ENCODE measurements around the gene ATG2B. TPM values are rescaled to one million over a fixed set of nuclear protein-coding genes. Genes with fewer than 3 reads are reported as not detected.

The ATG2B gene
- total RNA-seq, 1 experiment from 2014 or later = 11.6 TPM

DNA sequence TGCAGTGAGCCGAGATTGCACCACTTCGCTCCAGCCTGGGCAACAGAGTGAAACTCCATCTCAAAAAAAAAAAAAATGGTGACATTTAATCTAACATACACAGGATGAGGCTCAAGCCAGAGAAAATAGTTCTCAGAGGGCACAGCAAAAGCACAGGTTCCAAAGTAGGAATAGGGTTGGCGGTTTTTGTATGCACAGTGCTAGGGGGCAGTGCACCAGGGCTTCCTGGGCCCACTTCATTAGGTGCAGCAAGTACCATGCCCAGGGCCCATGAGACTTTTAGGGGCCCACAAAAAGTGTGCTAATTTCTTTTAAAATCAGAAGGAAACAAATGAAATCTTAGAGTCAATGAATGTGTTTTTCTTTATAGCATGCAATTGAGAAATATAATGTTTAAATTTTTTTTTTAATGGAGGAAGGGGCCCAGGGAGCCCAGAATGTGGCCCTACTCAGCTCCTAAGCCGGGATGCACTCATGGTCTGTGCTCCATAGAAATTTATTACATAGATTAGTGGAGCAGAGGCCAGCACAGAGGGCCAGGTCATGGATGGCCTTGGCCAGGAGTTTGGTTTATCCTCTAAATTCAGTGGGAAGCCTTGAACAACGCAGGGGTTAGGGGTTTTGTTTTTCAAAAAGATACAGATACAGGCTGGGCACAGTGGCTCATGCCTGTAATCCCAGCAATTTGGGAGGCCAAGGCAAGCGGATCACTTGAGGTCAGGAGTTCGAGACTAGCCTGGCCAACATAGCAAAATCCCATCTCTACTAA is 31.1 kb upstream of the ATG2B start:
- TF ChIP-seq EZH2 (IDR thresholded peaks at IDR 0.05; ENCODE audit: low read length, unreplicated experiment) = no peak
- TF ChIP-seq, protein P1, sequence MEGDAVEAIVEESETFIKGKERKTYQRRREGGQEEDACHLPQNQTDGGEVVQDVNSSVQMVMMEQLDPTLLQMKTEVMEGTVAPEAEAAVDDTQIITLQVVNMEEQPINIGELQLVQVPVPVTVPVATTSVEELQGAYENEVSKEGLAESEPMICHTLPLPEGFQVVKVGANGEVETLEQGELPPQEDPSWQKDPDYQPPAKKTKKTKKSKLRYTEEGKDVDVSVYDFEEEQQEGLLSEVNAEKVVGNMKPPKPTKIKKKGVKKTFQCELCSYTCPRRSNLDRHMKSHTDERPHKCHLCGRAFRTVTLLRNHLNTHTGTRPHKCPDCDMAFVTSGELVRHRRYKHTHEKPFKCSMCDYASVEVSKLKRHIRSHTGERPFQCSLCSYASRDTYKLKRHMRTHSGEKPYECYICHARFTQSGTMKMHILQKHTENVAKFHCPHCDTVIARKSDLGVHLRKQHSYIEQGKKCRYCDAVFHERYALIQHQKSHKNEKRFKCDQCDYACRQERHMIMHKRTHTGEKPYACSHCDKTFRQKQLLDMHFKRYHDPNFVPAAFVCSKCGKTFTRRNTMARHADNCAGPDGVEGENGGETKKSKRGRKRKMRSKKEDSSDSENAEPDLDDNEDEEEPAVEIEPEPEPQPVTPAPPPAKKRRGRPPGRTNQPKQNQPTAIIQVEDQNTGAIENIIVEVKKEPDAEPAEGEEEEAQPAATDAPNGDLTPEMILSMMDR (conservative IDR thresholded peaks at IDR 0.05; ENCODE audit: low read depth, low read length) = no peak
- TF ChIP-seq EZH2phosphoT487 (IDR thresholded peaks at IDR 0.05; ENCODE audit: borderline replicate concordance, low read length) = no peak
- ATAC-seq (no peak), DNase-seq (no peak)
- Histone ChIP-seq H3K9me3 (ENCODE audit: low read length) (no peaks in the 10 kb centered on the region), H3K4me3 (ENCODE audit: low read length) (no peak overlapping the region), H3K9ac (ENCODE audit: low read length) (no peak overlapping the region), H3K9me2 (replicated peaks; ENCODE audit: low read length) (no peaks in the 10 kb centered on the region), H3K27me3 (ENCODE audit: low read length) (0 out of 2 replicates have a peak, but pooled peaks cover 5% of the 10 kb centered on the region), H2AFZ (ENCODE audit: low read length) (no peak overlapping the region), H3F3A (ENCODE audit: low read length, unreplicated experiment) (no peaks in the 10 kb centered on the region), H3K79me2 (ENCODE audit: low read length) (no peaks in the 10 kb centered on the region), H4K20me1 (ENCODE audit: low read length) (no peaks in the 10 kb centered on the region), H3K27ac (ENCODE audit: low read length) (no peak overlapping the region), H3K4me2 (ENCODE audit: low read length) (no peak overlapping the region), H3K36me3 (ENCODE audit: low read depth, low read length) (no peaks in the 10 kb centered on the region), H3K4me1 (ENCODE audit: insufficient read depth, low read length) (no peaks in the 10 kb centered on the region; the same call in 1 of the 2 replicates)
- intact Hi-C loops (cut with micrococcal nuclease) = no loop called here
- ChIA-PET CTCF (no interaction called here), POLR2A (ENCODE audit: unreplicated experiment) (no interaction called here)
- no TSS peak for BruUV-seq (replicated peaks)

GRCh38 chr14:96393071-96393691 is 30.0 kb upstream of the ATG2B start:
- H3K4me1 ChIP-seq (ENCODE audit: insufficient read depth, low read length) = no peaks in the 10 kb centered on the region; the same call in 1 of the 2 replicates
- H4K20me1 ChIP-seq (ENCODE audit: low read length) = no peaks in the 10 kb centered on the region
- no peak overlapping the region for H3K27ac ChIP-seq (ENCODE audit: low read length)
- no peaks in the 10 kb centered on the region for H3F3A ChIP-seq (ENCODE audit: low read length, unreplicated experiment)
- no TSS peak for BruUV-seq (replicated peaks)
- ChIA-PET CTCF (no interaction called here), POLR2A (ENCODE audit: unreplicated experiment) (no interaction called here)
- ATAC-seq (no peak), DNase-seq (no peak)
- no peak overlapping the region for H3K4me3 ChIP-seq (ENCODE audit: low read length)
- no peaks in the 10 kb centered on the region for H3K79me2 ChIP-seq (ENCODE audit: low read length)
- no peaks in the 10 kb centered on the region for H3K9me3 ChIP-seq (ENCODE audit: low read length)
- no peaks in the 10 kb centered on the region for H3K36me3 ChIP-seq (ENCODE audit: low read depth, low read length)
- H3K4me2 ChIP-seq (ENCODE audit: low read length) = no peak overlapping the region
- no peaks in the 10 kb centered on the region for H3K9me2 ChIP-seq (replicated peaks; ENCODE audit: low read length)
- TF ChIP-seq, protein P1 (conservative IDR thresholded peaks at IDR 0.05; ENCODE audit: low read depth, low read length) = no peak
- no peaks in the 10 kb centered on the region for H3K27me3 ChIP-seq (ENCODE audit: low read length)
- H3K9ac ChIP-seq (ENCODE audit: low read length) = no peak overlapping the region
- H2AFZ ChIP-seq (ENCODE audit: low read length) = no peak overlapping the region
- intact Hi-C loops (cut with micrococcal nuclease) = no loop called here
